Astrocyte (in vitro differentiated cells and primary cell): Measurements from ENCODE around the gene LRRC4. TPM values are rescaled to one million over a fixed set of nuclear protein-coding genes. Genes with fewer than 3 reads are reported as not detected.

Source experiments
- DNase-seq: peaks from one replicate; pipeline ENCODE4 v3.0.0-alpha.2; 2010; ENCODE audit warnings: low read depth
- FAIRE-seq: peaks from 2 replicates; lab custom pipeline; 2011; peaks lifted over from hg19 to GRCh38; lab: Jason Lieb, UNC
- H2AFZ ChIP-seq: 2 replicates; pipeline ENCODE4 v1.6.0; 2012; ENCODE audit warnings: low read depth, low read length, inconsistent platforms
- H3K27ac ChIP-seq: 2 replicates; pipeline ENCODE4 v1.5.1; 2011; ENCODE audit warnings: low read depth, low read length, inconsistent platforms
- H3K27me3 ChIP-seq: 2 replicates; pipeline ENCODE4 v1.6.0; 2011; ENCODE audit warnings: low read length, inconsistent platforms; ENCODE audit not compliant: insufficient read depth
- H3K36me3 ChIP-seq: 2 replicates; pipeline ENCODE4 v1.5.1; 2011; ENCODE audit warnings: low read length, inconsistent platforms; ENCODE audit not compliant: insufficient read depth
- H3K4me1 ChIP-seq: 2 replicates; pipeline ENCODE4 v1.5.1; 2011; ENCODE audit warnings: low read length, inconsistent platforms; ENCODE audit not compliant: insufficient read depth
- H3K4me2 ChIP-seq: 2 replicates; pipeline ENCODE4 v1.6.0; 2012; ENCODE audit warnings: low read length, inconsistent platforms
- H3K4me3 ChIP-seq: 2 replicates; pipeline ENCODE4 v1.5.1; 2011; ENCODE audit warnings: low read depth, mild to moderate bottlenecking, low read length, inconsistent platforms; ENCODE audit not compliant: insufficient read depth
- H3K79me2 ChIP-seq: 2 replicates; pipeline ENCODE4 v1.6.0; 2012; ENCODE audit warnings: mild to moderate bottlenecking, low read length, inconsistent platforms; ENCODE audit not compliant: insufficient read depth
- H3K9ac ChIP-seq: 2 replicates; pipeline ENCODE4 v1.6.0; 2012; ENCODE audit warnings: mild to moderate bottlenecking, low read length, inconsistent platforms
- H3K9me3 ChIP-seq: 2 replicates; pipeline ENCODE4 v1.5.1; 2012; ENCODE audit warnings: low read depth, mild to moderate bottlenecking, low read length, inconsistent platforms; ENCODE audit not compliant: insufficient read depth
- H4K20me1 ChIP-seq: 2 replicates; pipeline ENCODE4 v1.6.0; 2012; ENCODE audit warnings: low read length, inconsistent platforms; ENCODE audit not compliant: insufficient read depth
- H3K27ac Mint-ChIP-seq: one replicate; pipeline ENCODE4 v1.8.0; 2021; ENCODE audit warnings: mild to moderate bottlenecking, mixed read lengths; ENCODE audit not compliant: unreplicated experiment
- H3K27me3 Mint-ChIP-seq: one replicate; pipeline ENCODE4 v1.8.0; 2021; ENCODE audit warnings: low read depth, mixed read lengths; ENCODE audit not compliant: unreplicated experiment
- H3K36me3 Mint-ChIP-seq: one replicate; pipeline ENCODE4 v1.8.0; 2021; ENCODE audit warnings: low read depth, mixed read lengths; ENCODE audit not compliant: unreplicated experiment
- H3K4me1 Mint-ChIP-seq: one replicate; pipeline ENCODE4 v1.8.0; 2021; ENCODE audit warnings: low read depth, mixed read lengths; ENCODE audit not compliant: unreplicated experiment
- H3K4me3 Mint-ChIP-seq: one replicate; pipeline ENCODE4 v1.8.0; 2021; ENCODE audit warnings: mild to moderate bottlenecking, moderate library complexity, mixed read lengths; ENCODE audit not compliant: unreplicated experiment
- H3K9me3 Mint-ChIP-seq: one replicate; pipeline ENCODE4 v1.8.0; 2021; ENCODE audit warnings: mild to moderate bottlenecking, mixed read lengths; ENCODE audit not compliant: unreplicated experiment
- CTCF ChIP-seq: IDR thresholded peaks from 2 replicates; pipeline ENCODE4 v1.5.1; 2011; ENCODE audit warnings: low read depth, mild to moderate bottlenecking, inconsistent platforms, low read length, moderate library complexity; ENCODE audit not compliant: insufficient read depth
- EZH2 ChIP-seq: IDR thresholded peaks from 2 replicates; pipeline ENCODE4 v1.6.1; 2012; ENCODE audit warnings: mild to moderate bottlenecking, low read length, inconsistent platforms; ENCODE audit not compliant: insufficient read depth
- total RNA-seq: library from RNA; stranded (reverse); gene quantifications from 2 replicates; pipeline ENCODE4 v1.2.1, GENCODE V29; 2021

The LRRC4 gene
- total RNA-seq, 1 donor from 2014 or later = 4.4 TPM

- Mint-ChIP-seq H3K4me1 (peaks cover 30% of the 10 kb centered on the region), H3K36me3 (peaks cover 14% of the 10 kb centered on the region), H3K9me3 (no peaks in the 10 kb centered on the region), H3K27me3 (no peaks in the 10 kb centered on the region), H3K4me3 (no peak overlapping the region), H3K27ac (no peak overlapping the region)
- Histone ChIP-seq H3K9me3 (no peaks in the 10 kb centered on the region), H2AFZ (no peak overlapping the region), H3K36me3 (peaks cover 3% of the 10 kb centered on the region), H3K4me3 (no peak overlapping the region), H4K20me1 (peaks cover 87% of the 10 kb centered on the region), H3K4me1 (no peaks in the 10 kb centered on the region), H3K9ac (no peak overlapping the region), H3K27ac (no peak overlapping the region), H3K79me2 (peaks cover 5% of the 10 kb centered on the region), H3K4me2 (no peak overlapping the region), H3K27me3 (no peaks in the 10 kb centered on the region)
- no peak for DNase-seq
- TF ChIP-seq EZH2 (no peak), CTCF (no peak)
- no peak for FAIRE-seq
These were observed 30.4 kb downstream of the LRRC4 start for GRCh38 chr7:128000854-128001265.

GRCh38 chr7:128000048-128000447, 31.2 kb downstream of the LRRC4 start:
- Mint-ChIP-seq H3K36me3 (peaks cover 13% of the 10 kb centered on the region), H3K27me3 (no peaks in the 10 kb centered on the region), H3K4me3 (no peak overlapping the region), H3K4me1 (peaks cover 27% of the 10 kb centered on the region), H3K27ac (no peak overlapping the region), H3K9me3 (no peaks in the 10 kb centered on the region)
- DNase-seq (no peak), FAIRE-seq (no peak)
- Histone ChIP-seq H3K36me3 (no peaks in the 10 kb centered on the region), H3K27ac (no peak overlapping the region), H4K20me1 (peaks cover 87% of the 10 kb centered on the region), H3K4me3 (no peak overlapping the region), H3K4me2 (no peak overlapping the region), H3K27me3 (no peaks in the 10 kb centered on the region), H3K4me1 (no peaks in the 10 kb centered on the region), H3K9ac (no peak overlapping the region), H3K79me2 (peaks cover 5% of the 10 kb centered on the region), H3K9me3 (no peaks in the 10 kb centered on the region), H2AFZ (no peak overlapping the region)
- TF ChIP-seq EZH2 (no peak), CTCF (no peak)

GRCh38 chr7:127998671-127999070, 32.6 kb downstream of the LRRC4 start:
- H3K27ac ChIP-seq = no peak overlapping the region
- no peak overlapping the region for H3K27ac Mint-ChIP-seq
- DNase-seq (no peak), FAIRE-seq (no peak)
- H3K36me3 ChIP-seq = no peaks in the 10 kb centered on the region
- no peak for TF ChIP-seq CTCF
- no peak for TF ChIP-seq EZH2
- no peaks in the 10 kb centered on the region for H3K27me3 Mint-ChIP-seq
- H3K9ac ChIP-seq = no peak overlapping the region
- H3K36me3 Mint-ChIP-seq = peaks cover 14% of the 10 kb centered on the region
- H3K79me2 ChIP-seq = peaks cover 3% of the 10 kb centered on the region
- H3K4me3 Mint-ChIP-seq = no peak overlapping the region
- H3K4me2 ChIP-seq = no peak overlapping the region
- no peak overlapping the region for H2AFZ ChIP-seq
- H4K20me1 ChIP-seq = peaks cover 79% of the 10 kb centered on the region
- H3K9me3 ChIP-seq = no peaks in the 10 kb centered on the region
- no peaks in the 10 kb centered on the region for H3K27me3 ChIP-seq
- H3K4me3 ChIP-seq = no peak overlapping the region
- H3K4me1 Mint-ChIP-seq = peaks cover 27% of the 10 kb centered on the region
- no peaks in the 10 kb centered on the region for H3K9me3 Mint-ChIP-seq
- H3K4me1 ChIP-seq = no peaks in the 10 kb centered on the region
